HG03457 (cell line): ENCODE data around the gene IMPA2.

Experiments
- ATAC-seq: cut with Tn5 transposase; IDR thresholded peaks from one replicate; pipeline ENCODE4 v1.9.1; 2021; ENCODE audit warnings: moderate number of reproducible peaks; ENCODE audit not compliant: unreplicated experiment

IMPA2 gene

DNA sequence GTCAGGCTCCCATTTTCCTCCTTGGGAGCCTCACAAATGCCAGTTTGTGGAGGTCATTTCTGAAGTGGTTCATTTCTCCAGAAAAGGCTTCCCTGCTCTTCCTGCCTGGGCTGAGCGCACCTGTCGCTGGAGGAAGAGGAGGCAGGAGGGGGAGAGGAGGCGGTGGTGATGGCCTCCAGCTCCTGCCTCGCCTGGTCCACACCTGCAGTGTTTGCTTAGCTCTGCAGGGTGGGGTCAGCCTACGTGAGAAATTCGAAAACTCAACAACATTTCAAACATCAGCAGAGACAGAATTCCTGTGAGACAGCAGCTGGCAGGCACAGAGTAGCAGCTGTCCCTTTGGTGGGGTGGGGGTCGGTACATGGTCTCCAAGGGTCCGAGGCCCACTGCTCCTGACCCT is 7.9 kb downstream of the IMPA2 start:
- no peak for ATAC-seq

DNA sequence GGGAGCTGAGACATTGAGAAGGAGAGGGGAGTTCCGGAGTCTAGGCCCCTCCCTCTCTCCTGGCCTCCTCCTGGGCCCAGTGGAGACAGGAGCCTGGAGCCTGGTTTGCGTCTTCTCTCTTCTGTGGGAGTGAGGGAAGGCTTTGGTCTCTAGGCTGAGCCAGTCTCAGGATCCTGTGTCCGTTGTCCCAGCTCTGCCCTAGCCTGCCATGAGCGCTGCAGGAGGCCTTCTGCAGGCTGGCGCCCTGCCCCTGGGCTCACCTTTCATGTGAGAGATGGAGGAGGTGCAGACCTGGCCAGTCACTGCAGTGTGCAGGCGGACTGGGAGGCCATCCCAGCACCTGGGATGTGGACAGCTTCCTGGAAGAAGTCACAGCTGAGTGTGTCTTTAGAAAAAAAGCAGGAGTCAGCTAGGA is 8.7 kb downstream of the IMPA2 start:
- ATAC-seq = no peak

GRCh38 chr18:11990539-11990938 is 9.2 kb downstream of the IMPA2 start:
- no peak for ATAC-seq

GRCh38 chr18:11991021-11991795 is 9.9 kb downstream of the IMPA2 start:
- no peak for ATAC-seq

DNA sequence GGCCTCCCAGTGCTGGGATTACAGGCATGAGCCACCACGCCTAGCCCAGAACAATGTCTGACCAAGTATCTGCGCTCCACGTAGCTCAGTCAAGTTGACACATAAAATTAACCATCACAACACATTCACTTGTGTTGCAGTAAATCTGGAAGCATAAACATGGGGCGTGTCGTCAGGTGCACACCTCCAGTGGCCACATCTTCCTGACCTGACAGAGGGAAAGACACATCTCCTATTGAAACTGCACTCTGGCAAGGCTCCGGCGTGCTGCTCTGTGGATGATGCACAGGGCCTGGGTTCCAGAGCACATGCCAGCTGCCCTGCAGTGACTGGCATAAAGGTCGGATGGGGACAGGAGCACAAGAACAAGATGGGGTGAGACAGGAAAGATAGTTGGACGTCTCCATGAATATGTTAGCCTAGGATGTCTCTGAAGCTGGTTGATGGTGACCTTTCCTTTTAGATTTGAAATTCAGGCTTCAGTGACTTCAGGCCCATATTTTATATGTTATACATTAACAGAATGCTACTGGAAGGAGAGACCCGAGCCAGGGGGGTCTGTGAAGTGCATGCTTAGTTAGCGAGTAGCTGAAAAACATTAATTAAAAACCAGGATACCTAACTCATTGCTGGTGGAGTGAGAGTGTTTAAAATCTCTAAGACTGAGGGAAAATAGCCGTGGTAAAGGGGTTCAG is 10.9 kb downstream of the IMPA2 start:
- no peak for ATAC-seq

GRCh38 chr18:11993264-11993916 is 12.1 kb downstream of the IMPA2 start:
- no peak for ATAC-seq

DNA sequence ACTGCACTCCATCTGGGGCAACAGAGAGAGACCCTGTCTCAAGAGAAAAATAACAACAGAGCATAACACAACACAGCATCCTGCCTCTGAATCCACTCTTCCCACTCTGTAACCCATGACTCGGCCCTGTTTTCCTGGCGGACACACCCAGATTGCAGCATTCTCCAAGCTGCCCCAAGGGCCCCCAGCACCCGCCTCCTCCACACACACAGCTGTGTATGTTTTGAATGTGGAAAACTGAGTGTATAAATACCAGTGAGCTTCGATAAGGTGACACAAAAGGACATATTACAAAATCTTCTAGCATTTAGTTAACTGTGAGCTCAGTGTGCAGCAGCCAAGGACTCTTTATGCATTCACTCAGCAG is 13.0 kb downstream of the IMPA2 start:
- no peak for ATAC-seq

DNA sequence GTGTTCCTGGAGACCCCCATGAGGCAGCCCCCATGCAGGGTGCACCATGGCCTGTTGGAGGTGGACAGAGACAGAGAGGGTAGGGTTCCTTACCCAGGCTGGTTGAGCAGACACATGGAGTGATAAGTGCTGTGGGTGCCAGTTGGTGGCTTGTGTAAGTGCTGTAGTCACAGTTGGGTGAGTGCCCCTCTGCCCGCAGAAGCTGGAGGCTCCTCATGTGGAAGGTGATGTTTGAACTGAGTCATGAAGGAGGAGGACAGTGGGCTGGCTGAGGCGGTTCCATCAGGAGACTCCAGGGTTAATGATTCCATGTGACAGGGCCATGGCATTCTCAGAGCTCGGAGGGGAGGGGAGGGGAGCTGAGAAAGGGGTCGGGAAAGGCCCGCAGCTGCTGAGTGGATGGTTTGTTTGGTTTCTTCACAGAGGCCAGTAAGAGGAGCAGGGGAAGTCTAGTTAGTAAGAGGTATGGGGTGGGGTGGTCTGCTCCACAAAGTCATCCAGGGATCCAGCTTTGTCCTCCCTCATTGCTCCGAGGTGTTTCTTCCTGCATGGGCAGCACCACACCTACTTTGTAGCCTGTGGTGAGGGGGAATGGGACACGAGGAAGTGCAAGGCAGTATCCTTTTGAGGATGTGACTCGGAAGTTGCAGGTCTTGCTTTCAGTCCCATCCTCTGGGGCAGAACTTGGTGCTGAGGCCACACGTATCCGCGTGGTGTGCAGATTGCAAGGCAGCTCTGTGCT is 13.6 kb downstream of the IMPA2 start:
- no peak for ATAC-seq

DNA sequence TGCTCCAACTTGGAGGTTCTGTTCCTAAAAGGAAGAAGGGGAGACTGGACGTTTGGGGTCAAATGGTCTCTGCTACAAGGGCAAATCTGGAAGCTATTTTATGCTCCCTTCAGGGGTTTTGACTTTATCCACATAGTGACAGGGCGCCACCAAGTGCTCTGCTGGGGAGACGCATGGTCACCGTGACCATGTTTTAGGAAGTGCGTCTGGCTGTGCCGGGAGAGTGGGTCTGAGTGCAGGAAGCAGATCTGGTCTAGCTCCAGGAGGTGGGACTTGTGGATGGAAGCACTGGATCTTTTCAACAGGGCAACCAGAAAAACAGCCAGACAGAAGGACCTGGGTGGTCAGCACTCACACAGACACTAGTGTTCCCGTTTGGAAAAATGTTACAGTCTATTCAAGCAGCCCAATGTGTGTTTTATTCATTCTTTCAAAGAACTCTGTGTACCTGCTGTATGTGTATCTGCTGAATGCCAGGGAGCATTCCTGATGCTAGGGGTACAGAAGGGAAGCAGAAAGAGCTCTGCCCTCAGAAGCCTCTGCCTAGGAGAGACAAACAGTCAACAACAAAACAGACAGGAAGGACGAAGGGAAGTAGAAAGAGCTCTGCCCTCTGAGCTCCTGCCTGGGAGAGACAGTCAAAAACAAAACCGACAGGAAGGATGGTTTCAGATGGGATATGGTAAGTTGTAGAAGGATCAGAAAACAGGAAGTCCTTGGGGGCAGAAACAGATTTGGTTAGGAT is 14.3 kb downstream of the IMPA2 start:
- peak; percentile 81 for ATAC-seq

DNA sequence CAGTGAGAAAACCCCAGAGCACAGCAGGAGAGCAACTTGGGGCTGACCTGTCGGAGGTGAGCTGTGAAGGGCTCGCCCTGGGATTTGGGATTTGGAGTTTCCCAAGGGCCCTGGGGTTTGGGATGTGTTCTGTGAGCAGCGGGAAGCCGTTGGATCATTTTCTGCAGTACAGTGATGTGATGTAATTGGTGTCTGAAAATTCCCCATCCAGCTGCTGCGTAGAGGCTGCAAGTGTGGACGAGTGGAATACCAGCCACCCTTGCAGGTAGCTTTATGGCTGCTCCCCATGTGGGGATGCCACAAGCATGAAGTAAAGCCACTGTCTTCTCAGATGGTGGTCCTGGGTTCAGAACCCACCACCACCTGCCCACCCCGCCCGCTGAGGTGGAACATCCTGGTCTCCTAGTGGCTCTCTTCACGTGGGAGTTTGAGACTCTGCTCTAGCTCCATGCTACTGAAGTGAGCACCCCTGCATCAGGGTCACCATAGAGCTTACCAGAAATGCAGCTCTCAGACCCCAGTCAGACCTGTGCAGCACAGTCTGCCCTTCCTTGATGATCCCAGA is 15.0 kb downstream of the IMPA2 start:
- no peak for ATAC-seq

- ATAC-seq = no peak
Observed at GRCh38 chr18:11996907-11997306, 15.6 kb downstream of the IMPA2 start.

GRCh38 chr18:11997466-11997865 is 16.2 kb downstream of the IMPA2 start:
- ATAC-seq = no peak

DNA sequence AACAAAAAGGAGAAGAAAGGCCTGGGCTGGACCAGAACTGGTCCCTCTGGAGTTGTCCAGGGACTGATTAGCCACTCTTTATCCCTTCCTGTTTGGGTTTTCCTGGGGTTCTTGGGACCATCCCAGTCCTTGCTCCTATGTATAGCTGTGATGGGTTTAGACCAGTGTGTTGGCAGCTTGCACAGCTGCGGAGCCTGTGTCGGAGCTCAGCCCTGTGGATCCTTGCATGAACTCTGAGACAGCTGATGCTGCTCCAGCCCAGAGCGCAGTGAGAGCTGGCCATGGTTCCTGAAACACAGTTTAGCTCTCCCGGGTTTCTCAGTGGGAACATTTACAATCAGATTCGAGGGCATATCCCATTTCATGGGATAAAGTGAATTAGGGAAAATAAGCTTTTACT is 16.9 kb downstream of the IMPA2 start:
- ATAC-seq = no peak

GRCh38 chr18:11999429-11999828 is 18.1 kb downstream of the IMPA2 start:
- no peak for ATAC-seq

- no peak for ATAC-seq
Observed at GRCh38 chr18:12000072-12000659, 18.9 kb downstream of the IMPA2 start.

- no peak for ATAC-seq
Observed at GRCh38 chr18:12001421-12001820, 20.1 kb downstream of the IMPA2 start.

GRCh38 chr18:12003894-12004293 is 22.6 kb downstream of the IMPA2 start:
- no peak for ATAC-seq

DNA sequence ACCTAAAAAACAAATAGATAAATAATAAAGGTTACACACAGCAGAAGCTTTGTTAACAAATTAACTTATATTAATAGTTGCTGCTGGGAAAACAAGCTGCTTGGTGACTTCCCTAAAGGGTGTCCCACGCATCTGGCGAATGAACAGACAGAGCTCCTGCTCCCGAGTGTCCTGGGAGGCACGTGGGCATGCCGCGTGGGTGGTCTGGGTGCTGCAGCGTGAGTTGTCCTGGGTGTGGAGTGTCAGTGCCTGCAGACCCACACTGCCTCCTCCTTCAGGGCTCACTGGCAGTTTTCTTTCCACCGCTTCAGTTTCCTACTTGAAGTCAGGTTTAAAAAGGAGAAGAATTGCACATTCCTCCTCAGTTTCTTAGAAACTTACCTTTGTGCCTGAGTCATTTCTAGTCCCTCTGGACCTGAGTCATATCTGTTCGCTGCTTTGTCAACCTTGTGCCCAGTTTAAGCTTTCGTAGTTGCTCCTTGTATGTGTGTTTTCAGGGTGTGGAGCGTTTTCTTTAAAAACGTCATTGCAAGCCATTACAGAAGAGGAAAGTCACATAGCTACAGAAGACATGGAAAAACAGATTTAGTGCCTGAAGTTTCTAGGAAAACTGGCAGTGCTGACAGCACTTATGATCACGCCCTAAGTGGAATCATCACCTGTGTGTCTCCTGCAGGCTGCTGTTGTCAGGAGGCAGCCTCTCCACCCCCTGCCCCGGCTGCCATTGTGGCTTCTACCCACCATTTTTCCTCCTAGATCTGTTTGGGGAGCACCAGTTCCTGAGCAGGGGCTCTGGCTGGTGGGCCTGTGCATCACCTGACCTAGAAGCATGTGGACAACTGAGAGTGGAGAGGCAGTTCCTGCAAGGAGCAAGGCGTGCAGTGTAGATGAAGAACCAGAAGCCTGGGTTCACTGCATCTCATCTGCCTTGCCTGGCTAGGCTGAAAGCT is 24.5 kb downstream of the IMPA2 start:
- ATAC-seq = no peak

DNA sequence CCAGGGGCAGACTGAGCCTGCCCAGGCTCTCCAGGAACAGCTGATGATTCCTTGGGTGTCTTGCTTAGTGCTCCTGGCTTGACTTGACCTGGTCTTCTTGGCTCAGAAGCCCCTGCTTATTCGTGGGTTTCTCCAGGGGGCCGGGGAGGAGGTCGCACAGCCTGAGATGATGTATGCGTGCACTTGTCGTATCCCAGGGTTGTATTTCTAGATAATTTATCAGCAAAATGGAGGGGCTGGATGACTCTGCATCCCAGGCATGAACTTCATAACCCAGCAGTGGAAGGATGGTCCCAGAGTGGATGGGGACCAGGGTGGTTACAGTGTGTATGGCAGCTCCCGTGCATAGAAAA is 25.2 kb downstream of the IMPA2 start:
- ATAC-seq = no peak
